SK-N-SH (cell line): ENCODE measurements around the gene C3orf33. TPM values are rescaled to one million over a fixed set of nuclear protein-coding genes. Genes with fewer than 3 reads are reported as not detected.

ENCODE experiments used
- CTCF ChIA-PET: fragments of 300-600, 350-600 bp; formaldehyde crosslinking; extraction: SDS; loops from one replicate; lab custom pipeline; 2021; lab: Yijun Ruan, JAX
- POLR2A ChIA-PET: fragments of 350-600 bp; sonication (Branson Sonifier 250); formaldehyde crosslinking; extraction: SDS; loops from one replicate; lab custom pipeline; 2020; ENCODE audit warnings: antibody characterized with exemption, inconsistent platforms; lab: Yijun Ruan, JAX
- DNase-seq: peaks from one replicate; pipeline ENCODE4 v3.0.0; 2012
- H2AFZ ChIP-seq: fragments of 200-600 bp; sonication (generic); 2 replicates; pipeline ENCODE4 v1.8.1; 2016; ENCODE audit warnings: antibody characterized with exemption, mild to moderate bottlenecking, low read depth
- H3F3A ChIP-seq: fragments of 200-600 bp; sonication (generic); replicated peaks from 2 replicates; pipeline ENCODE3; 2016; ENCODE audit warnings: antibody characterized with exemption, mild to moderate bottlenecking; ENCODE audit not compliant: insufficient read depth
- H3K27ac ChIP-seq, 2 experiments: fragments of 200-500 bp in 1 of 2; fragments of 200-600 bp in 1 of 2; sonication (Bioruptor generic) in 1 of 2; sonication (generic), shearing (Covaris generic) in 1 of 2; 2 replicates each; pipeline versions ENCODE4 v1.5.1 to v1.6.1; 2014 to 2016; ENCODE audit warnings: low read depth in 2 of 2, inconsistent platforms in 1 of 2, low read length in 1 of 2, mild to moderate bottlenecking in 1 of 2, mixed read lengths in 1 of 2
- H3K27me3 ChIP-seq: fragments of 200-600 bp; sonication (generic), shearing (Covaris generic); 2 replicates; pipeline ENCODE4 v1.6.1; 2016; ENCODE audit warnings: mixed run types; ENCODE audit not compliant: insufficient read depth
- H3K36me3 ChIP-seq, 2 experiments: fragments of 200-500 bp in 1 of 2; fragments of 200-600 bp in 1 of 2; sonication (Bioruptor generic) in 1 of 2; sonication (generic) in 1 of 2; replicated peaks in 1 of 2; 2 replicates each; pipeline versions ENCODE3 to v1.5.1; 2014 to 2016; ENCODE audit warnings: low read length in 1 of 2, mild to moderate bottlenecking in 1 of 2; ENCODE audit not compliant: insufficient read depth in 2 of 2, control insufficient read depth in 1 of 2
- H3K4me1 ChIP-seq, 2 experiments: fragments of 200-500 bp in 1 of 2; fragments of 200-600 bp in 1 of 2; sonication (Bioruptor generic) in 1 of 2; sonication (generic), shearing (Covaris generic) in 1 of 2; 2 replicates each; pipeline versions ENCODE4 v1.5.1 to v1.6.1; 2014 to 2016; ENCODE audit warnings: low read depth in 1 of 2, low read length in 1 of 2, mixed run types in 1 of 2; ENCODE audit not compliant: insufficient read depth in 2 of 2, control insufficient read depth in 1 of 2
- H3K4me2 ChIP-seq: fragments of 200-600 bp; sonication (generic), shearing (Covaris generic); 2 replicates; pipeline ENCODE4 v1.6.1; 2017; ENCODE audit warnings: mixed run types
- H3K4me3 ChIP-seq, 2 experiments: fragments of 200-500 bp in 1 of 2; fragments of 200-600 bp in 1 of 2; sonication (Bioruptor generic) in 1 of 2; sonication (generic), shearing (Covaris generic) in 1 of 2; 2 replicates each; pipeline versions ENCODE4 v1.5.1 to v1.8.1; 2014 to 2016; ENCODE audit warnings: low read depth in 2 of 2, inconsistent platforms in 1 of 2, low read length in 1 of 2, mild to moderate bottlenecking in 1 of 2, mixed read lengths in 1 of 2, moderate library complexity in 1 of 2
- H3K79me2 ChIP-seq: fragments of 200-600 bp; sonication (generic); 2 replicates; pipeline ENCODE4 v1.8.1; 2017; ENCODE audit warnings: mild to moderate bottlenecking; ENCODE audit not compliant: insufficient read depth
- H3K9ac ChIP-seq: fragments of 200-600 bp; sonication (generic); 2 replicates; pipeline ENCODE4 v1.6.1; 2017; ENCODE audit warnings: mixed run types
- H3K9me2 ChIP-seq: fragments of 200-600 bp; sonication (generic); 2 replicates; pipeline ENCODE4 v1.6.1; 2017; ENCODE audit warnings: mixed run types
- H3K9me3 ChIP-seq: fragments of 200-600 bp; sonication (generic); 2 replicates; pipeline ENCODE4 v1.6.1; 2017; ENCODE audit warnings: mixed run types, mild to moderate bottlenecking, moderate library complexity
- H4K20me1 ChIP-seq: fragments of 200-600 bp; sonication (generic); 2 replicates; pipeline ENCODE4 v1.6.1; 2017; ENCODE audit warnings: mild to moderate bottlenecking, mixed run types; ENCODE audit not compliant: insufficient read depth
- CTCF ChIP-seq: fragments of 200-600 bp; sonication (generic); IDR thresholded peaks from 2 replicates; pipeline ENCODE4 v1.6.1; 2017; ENCODE audit warnings: antibody characterized with exemption, mild to moderate bottlenecking, moderate library complexity
- ELF1 ChIP-seq: IDR thresholded peaks from 2 replicates; pipeline ENCODE4 v1.4.0; 2012
- EP300 ChIP-seq, 2 experiments: IDR thresholded peaks; 2 replicates each; pipeline versions ENCODE4 v1.4.0 to v1.6.1; 2012; ENCODE audit warnings: borderline replicate concordance in 1 of 2, low read depth in 1 of 2, low read length in 1 of 2
- EZH2phosphoT487 ChIP-seq: fragments of 200-600 bp; sonication (generic); IDR thresholded peaks from 2 replicates; pipeline ENCODE4 v1.6.1; 2017; ENCODE audit warnings: low read depth, mixed run types, mild to moderate bottlenecking, antibody characterized with exemption, moderate library complexity, borderline replicate concordance
- FOSL2 ChIP-seq: IDR thresholded peaks from 2 replicates; pipeline ENCODE4 v1.4.0; 2012; ENCODE audit warnings: low read depth, mild to moderate bottlenecking, moderate library complexity, borderline replicate concordance
- GABPA ChIP-seq: IDR thresholded peaks from 2 replicates; pipeline ENCODE4 v1.4.0; 2012; ENCODE audit warnings: low read depth, mild to moderate bottlenecking
- IRF3 ChIP-seq: fragments of 150-350 bp; IDR thresholded peaks from 2 replicates; pipeline ENCODE4 v1.6.1; 2016; ENCODE audit warnings: mild to moderate bottlenecking, low read depth, low read length
- JUND ChIP-seq: IDR thresholded peaks from 2 replicates; pipeline ENCODE4 v1.4.0; 2012
- MEF2A ChIP-seq: IDR thresholded peaks from 2 replicates; pipeline ENCODE4 v1.4.0; 2012; ENCODE audit warnings: low read depth, borderline replicate concordance
- MXI1 ChIP-seq: IDR thresholded peaks from 2 replicates; pipeline ENCODE4 v1.6.1; 2012; ENCODE audit warnings: mild to moderate bottlenecking, low read depth, low read length, improper control_type of control experiment
- NRF1 ChIP-seq: IDR thresholded peaks from 2 replicates; pipeline ENCODE4 v1.6.1; 2012; ENCODE audit warnings: low read depth, mild to moderate bottlenecking, low read length
- REST ChIP-seq: IDR thresholded peaks from 2 replicates; pipeline ENCODE4 v1.6.1; 2012; ENCODE audit warnings: mild to moderate bottlenecking, low read depth, low read length, moderate library complexity
- SMC3 ChIP-seq: IDR thresholded peaks from 2 replicates; pipeline ENCODE4 v1.6.1; 2012; ENCODE audit warnings: low read depth, low read length, improper control_type of control experiment
- TAF1 ChIP-seq: IDR thresholded peaks from 2 replicates; pipeline ENCODE4 v1.6.1; 2012; ENCODE audit warnings: low read depth, mild to moderate bottlenecking, low read length, moderate library complexity, borderline replicate concordance
- TEAD4 ChIP-seq: IDR thresholded peaks from 2 replicates; pipeline ENCODE4 v1.4.0; 2012; ENCODE audit warnings: mild to moderate bottlenecking, borderline replicate concordance; ENCODE audit not compliant: insufficient read depth
- WGBS: methylation state at CpG from one replicate; pipeline ENCODE4 v1.1.6; 2017; ENCODE audit warnings: low lambda C conversion rate; 5-methylcytosine and 5-hydroxymethylcytosine counted together
- polyA plus RNA-seq, 3 experiments: library from polyadenylated mRNA; depleted of rRNA; stranded (reverse); fragments of >200 nt; gene quantifications; 2 replicates each; pipeline ENCODE4 v1.2.3, GENCODE V29; 2012

Gene C3orf33
- polyA plus RNA-seq, 1 of the 3 experiments (the other 2 are of a cell fraction): 2.9 TPM

GRCh38 chr3:155741101-155741500 lies 65.0 kb downstream of the C3orf33 start:
- Histone ChIP-seq H3K9ac (no peak overlapping the region), H3K9me3 (no peaks in the 10 kb centered on the region), H3F3A (no peaks in the 10 kb centered on the region), H2AFZ (no peak overlapping the region; the same call in 1 of the 2 replicates), H3K4me3 (no peak overlapping the region), H3K4me2 (no peak overlapping the region), H3K4me1 (peaks cover 0 to 6% of the 10 kb centered on the region in 2 experiments; a peak in 1 of 4 replicates), H3K27me3 (peaks cover 9% of the 10 kb centered on the region; the same call in 1 of the 2 replicates), H3K9me2 (no peaks in the 10 kb centered on the region), H3K27ac (no peak overlapping the region), H4K20me1 (no peaks in the 10 kb centered on the region), H3K36me3 (no peaks in the 10 kb centered on the region), H3K79me2 (no peaks in the 10 kb centered on the region)
- WGBS: 85% methylated on average over 3 of the region's 3 CpGs
- ChIA-PET POLR2A (no interaction called here), CTCF (interaction anchor here (0.8 to 0.9 kb wide), 2 partner anchors 65 to 88 kb away, joined by 3 read pairs; partner anchors contain the start of gene C3orf33)
- no peak for DNase-seq
- no peak for TF ChIP-seq EP300 (IDR thresholded peaks at IDR 0.05; ENCODE audit: borderline replicate concordance in 1 of 2, low read depth in 1 of 2, low read length in 1 of 2)
- no peak for TF ChIP-seq GABPA
- TF ChIP-seq NRF1: no peak
- no peak for TF ChIP-seq REST
- no peak for TF ChIP-seq IRF3
- no peak for TF ChIP-seq MXI1
- TF ChIP-seq SMC3: no peak
- TF ChIP-seq TAF1: no peak
- no peak for TF ChIP-seq FOSL2
- TF ChIP-seq TEAD4: no peak
- TF ChIP-seq EZH2phosphoT487: no peak
- no peak for TF ChIP-seq JUND
- TF ChIP-seq ELF1: no peak

GRCh38 chr3:155739154-155739553 lies 66.9 kb downstream of the C3orf33 start:
- no peak overlapping the region for H3K9ac ChIP-seq
- no peaks in the 10 kb centered on the region for H3K36me3 ChIP-seq
- no peaks in the 10 kb centered on the region for H3K9me2 ChIP-seq
- 0 out of 2 replicates have a peak, but pooled peaks have one; percentile 10 for TF ChIP-seq CTCF
- no peak for TF ChIP-seq EZH2phosphoT487
- TF ChIP-seq MEF2A: no peak
- TF ChIP-seq, all 33 proteins: peak for 1
- Histone ChIP-seq H3K4me3 (no peak overlapping the region), H3K79me2 (no peaks in the 10 kb centered on the region), H3K27me3 (peaks cover 8% of the 10 kb centered on the region; the same call in 1 of the 2 replicates), H2AFZ (no peak overlapping the region), H3K9me3 (no peaks in the 10 kb centered on the region), H4K20me1 (no peaks in the 10 kb centered on the region), H3K4me2 (no peak overlapping the region), H3K27ac (no peak overlapping the region), H3F3A (no peaks in the 10 kb centered on the region), H3K4me1 (no peaks in the 10 kb centered on the region; a peak in 1 of 4 replicates)
- WGBS: 54% methylated on average over 5 of the region's 5 CpGs
- POLR2A ChIA-PET: no interaction called here
- CTCF ChIA-PET: interaction anchor here (1.0 to 5.0 kb wide), 2 partner anchors 9 to 37 kb away, joined by 5 to 16 read pairs; no protein-coding TSS in a partner anchor
- no peak for DNase-seq
